22Rv1 (cell line): ENCODE data around the gene IQGAP2.

Experiments
- H3K27ac ChIP-seq: fragments of 450-650 bp; 2 replicates; pipeline ENCODE4 v1.5.1; 2017
- ZFX ChIP-seq: fragments of 450-650 bp; IDR thresholded peaks from 2 replicates; pipeline ENCODE4 v1.6.1; 2017; ENCODE audit warnings: antibody characterized with exemption, borderline replicate concordance
- TF ChIP-seq, protein P1 (sequence below): fragments of 450-650 bp; IDR thresholded peaks from 2 replicates; pipeline ENCODE4 v1.5.1; 2017; ENCODE audit warnings: mild to moderate bottlenecking

The IQGAP2 gene

DNA sequence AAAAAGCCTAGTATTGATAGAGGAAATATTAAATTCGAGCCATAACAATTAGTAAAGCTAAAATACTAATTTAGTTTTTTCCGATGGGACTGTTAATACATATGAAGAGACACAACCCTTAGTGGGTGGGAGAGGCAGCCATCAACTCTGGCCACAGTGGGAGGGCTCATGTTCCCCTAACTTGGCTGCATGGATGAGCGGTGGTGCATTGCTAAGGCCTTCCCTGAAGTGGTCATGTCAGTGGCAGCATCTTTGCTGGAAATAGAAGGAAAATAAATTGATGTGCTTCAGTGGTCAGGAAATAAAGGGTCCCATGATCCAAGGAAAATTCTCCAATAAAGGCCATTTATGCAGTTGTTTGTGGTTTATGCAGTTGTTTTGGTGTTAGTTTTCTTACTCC lies 254.0 kb downstream of the IQGAP2 start:
- H3K27ac ChIP-seq: no peak overlapping the region
- TF ChIP-seq, protein P1, sequence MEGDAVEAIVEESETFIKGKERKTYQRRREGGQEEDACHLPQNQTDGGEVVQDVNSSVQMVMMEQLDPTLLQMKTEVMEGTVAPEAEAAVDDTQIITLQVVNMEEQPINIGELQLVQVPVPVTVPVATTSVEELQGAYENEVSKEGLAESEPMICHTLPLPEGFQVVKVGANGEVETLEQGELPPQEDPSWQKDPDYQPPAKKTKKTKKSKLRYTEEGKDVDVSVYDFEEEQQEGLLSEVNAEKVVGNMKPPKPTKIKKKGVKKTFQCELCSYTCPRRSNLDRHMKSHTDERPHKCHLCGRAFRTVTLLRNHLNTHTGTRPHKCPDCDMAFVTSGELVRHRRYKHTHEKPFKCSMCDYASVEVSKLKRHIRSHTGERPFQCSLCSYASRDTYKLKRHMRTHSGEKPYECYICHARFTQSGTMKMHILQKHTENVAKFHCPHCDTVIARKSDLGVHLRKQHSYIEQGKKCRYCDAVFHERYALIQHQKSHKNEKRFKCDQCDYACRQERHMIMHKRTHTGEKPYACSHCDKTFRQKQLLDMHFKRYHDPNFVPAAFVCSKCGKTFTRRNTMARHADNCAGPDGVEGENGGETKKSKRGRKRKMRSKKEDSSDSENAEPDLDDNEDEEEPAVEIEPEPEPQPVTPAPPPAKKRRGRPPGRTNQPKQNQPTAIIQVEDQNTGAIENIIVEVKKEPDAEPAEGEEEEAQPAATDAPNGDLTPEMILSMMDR: no peak
- TF ChIP-seq ZFX: no peak

GRCh38 chr5:76657683-76658311 lies 254.7 kb downstream of the IQGAP2 start:
- no peak for TF ChIP-seq ZFX
- TF ChIP-seq, protein P1: no peak

GRCh38 chr5:76660360-76660759 lies 257.3 kb downstream of the IQGAP2 start:
- H3K27ac ChIP-seq: no peak overlapping the region
- TF ChIP-seq, protein P1: no peak
- TF ChIP-seq ZFX: no peak

More at GRCh38 chr5:76657683-76658311, 254.7 kb downstream of the IQGAP2 start:
- H3K27ac ChIP-seq: no peak overlapping the region

- TF ChIP-seq, protein P1: no peak
- no peak for TF ChIP-seq ZFX
- no peak overlapping the region for H3K27ac ChIP-seq
Observed at GRCh38 chr5:76662521-76662920, 259.4 kb downstream of the IQGAP2 start.

GRCh38 chr5:76663573-76663972 lies 260.5 kb downstream of the IQGAP2 start:
- TF ChIP-seq, protein P1: no peak
- TF ChIP-seq ZFX: no peak
- no peak overlapping the region for H3K27ac ChIP-seq

DNA sequence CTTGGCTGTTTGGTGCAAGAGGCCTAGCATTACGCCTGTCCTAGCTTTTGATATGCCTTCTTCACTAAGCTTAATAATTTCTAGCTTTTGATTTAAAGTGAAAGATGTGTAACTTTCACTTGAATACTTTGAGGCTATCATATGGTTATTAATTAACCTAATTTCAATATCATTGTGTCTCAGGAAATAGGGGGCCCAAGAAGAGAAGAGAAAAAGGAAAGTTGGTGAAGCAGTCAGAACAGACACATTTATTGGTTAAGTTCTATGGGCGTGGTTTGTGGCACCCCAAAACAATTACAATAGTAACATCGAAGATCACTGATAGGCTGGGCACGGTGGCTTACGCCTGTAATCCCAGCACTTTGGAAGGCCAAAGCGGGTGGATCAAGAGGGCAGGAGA lies 261.0 kb downstream of the IQGAP2 start:
- TF ChIP-seq, protein P1: no peak
- TF ChIP-seq ZFX: no peak
- H3K27ac ChIP-seq: no peak overlapping the region

DNA sequence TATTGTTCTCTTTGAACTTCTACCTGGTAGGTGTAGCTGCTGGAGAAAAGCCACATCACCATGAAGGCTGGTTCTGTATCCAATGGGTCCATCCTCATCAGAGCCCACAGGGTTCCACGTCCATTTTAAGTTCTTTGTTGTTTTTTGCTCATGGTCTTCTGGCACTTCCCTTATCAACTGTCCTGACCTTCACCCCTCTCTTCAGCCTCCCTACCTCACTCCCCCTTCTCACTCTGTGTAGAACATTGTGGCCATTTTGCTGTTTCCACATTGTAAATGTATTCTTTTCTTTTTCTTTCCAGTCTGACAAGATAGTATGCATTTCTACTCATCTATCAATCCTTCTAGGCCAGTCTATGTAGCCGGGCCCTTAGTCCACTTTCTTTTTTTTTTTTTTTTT lies 264.4 kb downstream of the IQGAP2 start:
- TF ChIP-seq ZFX: no peak
- TF ChIP-seq, protein P1: no peak
- H3K27ac ChIP-seq: no peak overlapping the region
